ENCODE data around the gene MCMBP. TPM values are rescaled to one million over a fixed set of nuclear protein-coding genes. Genes with fewer than 3 reads are reported as not detected.

MCMBP gene
- total RNA-seq, 1 experiment from 2014 or later = 148 TPM

- intact Hi-C loops (cut with micrococcal nuclease) = no loop called here
- Histone ChIP-seq H3K36me3 (ENCODE audit: control insufficient read depth in 1 of 2, insufficient read depth in 2 of 2, low read length in 2 of 2) (no peaks in the 10 kb centered on the region), H3K4me3 (replicated peaks in 1 of 2; ENCODE audit: low read depth in 1 of 2, low read length in 2 of 2) (no peak overlapping the region), H2AFZ (ENCODE audit: low read depth, low read length, poor library complexity, severe bottlenecking) (no peak overlapping the region), H3K27me3 (ENCODE audit: insufficient read depth, low read length) (no peaks in the 10 kb centered on the region), H4K20me1 (ENCODE audit: insufficient read depth) (no peaks in the 10 kb centered on the region), H3K4me2 (ENCODE audit: low read length) (no peak overlapping the region), H3K9ac (ENCODE audit: low read length) (no peak overlapping the region), H3K27ac (ENCODE audit: low read depth, low read length) (no peak overlapping the region), H3K9me3 (ENCODE audit: control insufficient read depth in 1 of 2, insufficient read depth in 1 of 2, low read depth in 1 of 2, low read length in 2 of 2) (no peaks in the 10 kb centered on the region), H3K9me2 (ENCODE audit: insufficient read depth) (no peaks in the 10 kb centered on the region), H3K79me2 (ENCODE audit: insufficient read depth, low read length) (no peaks in the 10 kb centered on the region), H3K4me1 (ENCODE audit: control insufficient read depth in 1 of 2, insufficient read depth in 2 of 2, low read length in 2 of 2) (no peaks in the 10 kb centered on the region)
- ChIA-PET POLR2A (no interaction called here), RAD21 (ENCODE audit: low non-redundant PET in 1 of 2, low total read pairs in 2 of 2, uncharacterized antibody in 2 of 2, unreplicated experiment in 2 of 2) (no interaction called here), CTCF (no interaction called here)
- no peak for DNase-seq (ENCODE audit: low read depth, low spot score)
- no TSS peak for BruUV-seq (replicated peaks)
- ATAC-seq = no peak
- TF ChIP-seq ATF3 (IDR thresholded peaks at IDR 0.05) = no peak
- no peak for TF ChIP-seq MAX (IDR thresholded peaks at IDR 0.05)
- no peak for TF ChIP-seq ZFX (IDR thresholded peaks at IDR 0.05)
- TF ChIP-seq YY1 (IDR thresholded peaks at IDR 0.05; ENCODE audit: extremely low read depth, insufficient replicate concordance, low read depth, low read length) = no peak
- no peak for TF ChIP-seq EZH2 (IDR thresholded peaks at IDR 0.05)
- no peak for TF ChIP-seq REST (IDR thresholded peaks at IDR 0.05; ENCODE audit: low read depth)
- TF ChIP-seq FOSL1 (IDR thresholded peaks at IDR 0.05; ENCODE audit: low read depth) = no peak
Measured at GRCh38 chr10:119786117-119786769, 86.4 kb downstream of the MCMBP start.
